ENCODE data around the gene KIF3B.
"Not testable (repeated sequence)": the region's sequence is repeated elsewhere in the genome, so short reads cannot be mapped to it uniquely, and the experiment has no call there.

Gene KIF3B

DNA sequence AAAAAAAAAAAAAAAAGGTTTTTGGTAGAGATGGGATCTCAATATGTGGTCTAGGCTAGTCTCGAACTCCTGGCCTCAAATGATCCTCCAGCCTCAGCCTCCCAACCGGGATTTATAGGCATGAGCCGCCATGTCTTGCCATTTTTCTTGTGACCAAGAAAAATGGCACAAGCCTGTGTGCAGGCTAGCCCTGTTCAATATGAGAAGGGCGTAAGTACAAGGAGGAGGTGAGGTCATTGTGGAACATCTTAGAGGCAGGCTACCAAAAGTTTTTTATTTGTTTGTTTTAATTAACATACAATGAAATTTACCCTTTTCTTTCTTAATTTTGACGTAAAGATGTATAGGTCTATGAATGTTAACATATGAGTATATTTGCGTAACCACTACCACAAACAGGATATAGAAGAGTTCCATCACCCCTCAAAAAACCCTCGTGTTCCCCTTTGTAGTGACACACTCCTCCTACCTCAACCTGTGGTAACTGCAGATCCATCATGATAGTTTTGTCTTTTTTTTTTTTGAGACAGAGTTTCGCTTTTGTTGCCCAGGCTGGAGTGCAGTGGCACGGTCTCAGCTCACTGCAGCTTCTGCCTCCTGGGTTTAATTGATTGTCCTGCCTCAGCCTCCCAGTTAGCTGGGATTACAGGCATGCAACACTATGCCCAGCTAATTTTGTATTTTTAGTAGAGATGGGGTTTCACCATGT lies 28.3 kb upstream of the KIF3B start:
- DNase-seq = peak; percentile 56

DNA sequence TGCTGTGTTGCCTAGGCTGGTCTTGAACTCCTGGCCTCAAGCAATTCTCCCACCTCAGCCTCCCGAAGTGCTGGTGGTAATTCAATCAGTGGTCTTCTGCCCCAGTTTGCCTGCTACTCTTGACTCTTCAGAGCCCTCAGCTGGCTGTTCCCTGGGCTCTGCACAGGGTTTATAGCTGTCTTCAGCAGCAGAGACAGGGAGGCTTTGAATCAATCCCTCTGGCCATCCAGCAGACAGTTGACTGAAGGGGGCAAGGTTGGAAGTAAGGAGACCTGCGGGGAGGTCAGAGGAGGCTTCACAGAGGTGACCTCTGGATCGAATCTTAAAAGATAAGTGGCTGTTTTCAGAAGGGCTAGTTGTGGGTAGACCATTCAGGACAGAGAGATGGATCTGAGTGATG lies 26.0 kb upstream of the KIF3B start:
- DNase-seq = no peak

DNA sequence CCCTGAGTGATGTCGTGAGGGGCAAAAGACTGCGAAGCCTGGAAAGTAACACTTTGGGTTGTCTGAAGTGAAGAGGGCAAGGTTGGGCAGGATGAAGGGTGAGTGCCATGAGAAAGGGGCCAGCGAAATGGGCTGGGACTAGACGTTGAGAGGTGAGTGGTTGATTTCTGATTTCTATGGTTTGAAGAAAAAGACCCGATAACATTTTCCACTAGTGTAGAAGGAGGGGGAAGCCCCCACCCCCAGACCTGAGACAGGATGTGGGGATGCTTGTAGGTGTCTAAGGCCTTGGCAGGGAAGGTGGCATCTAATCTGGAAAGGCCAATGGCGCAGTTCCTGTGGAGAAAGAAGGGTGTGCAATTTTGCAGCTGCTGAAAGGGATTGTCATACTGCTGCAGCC lies 25.3 kb upstream of the KIF3B start:
- peak; percentile 89 for DNase-seq

DNA sequence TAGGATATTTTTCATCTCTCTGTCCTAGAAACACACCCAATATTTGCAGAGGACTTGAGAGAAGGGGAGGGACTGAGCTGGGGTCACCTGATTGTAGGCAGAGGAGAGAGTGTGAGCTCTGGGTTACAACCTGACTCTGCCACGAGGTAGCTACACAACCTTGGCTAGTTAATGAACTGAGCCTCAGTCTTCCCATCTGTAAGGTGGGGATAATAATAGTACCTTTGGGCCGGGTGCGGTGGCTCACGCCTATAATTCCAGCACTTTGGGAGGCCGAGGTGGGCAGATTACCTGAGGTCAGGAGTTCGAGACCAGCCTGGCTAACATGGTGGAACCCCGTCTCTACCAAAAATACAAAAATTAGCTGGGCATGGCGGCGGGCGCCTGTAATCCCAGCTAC lies 16.5 kb upstream of the KIF3B start:
- DNase-seq = not testable (repeated sequence)

DNA sequence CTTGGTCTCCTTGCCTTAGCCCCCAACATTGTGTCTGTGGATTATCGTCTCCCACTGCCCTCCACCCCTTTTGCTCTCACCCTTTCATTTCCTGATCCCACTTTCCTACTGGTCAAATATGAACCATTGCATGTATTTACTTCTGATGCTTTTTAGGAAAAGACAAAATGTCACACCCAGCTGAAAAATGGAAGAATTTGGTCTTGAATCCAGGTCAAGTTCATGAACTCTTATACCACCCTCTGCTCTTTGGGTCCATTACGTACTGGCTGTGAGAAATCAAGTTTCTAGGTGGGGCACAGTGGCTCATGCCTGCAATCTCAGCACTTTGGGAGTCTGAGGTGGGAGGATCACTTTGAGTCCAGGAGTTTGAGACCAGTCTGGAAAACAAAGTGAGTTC lies 15.8 kb upstream of the KIF3B start:
- no peak for DNase-seq

DNA sequence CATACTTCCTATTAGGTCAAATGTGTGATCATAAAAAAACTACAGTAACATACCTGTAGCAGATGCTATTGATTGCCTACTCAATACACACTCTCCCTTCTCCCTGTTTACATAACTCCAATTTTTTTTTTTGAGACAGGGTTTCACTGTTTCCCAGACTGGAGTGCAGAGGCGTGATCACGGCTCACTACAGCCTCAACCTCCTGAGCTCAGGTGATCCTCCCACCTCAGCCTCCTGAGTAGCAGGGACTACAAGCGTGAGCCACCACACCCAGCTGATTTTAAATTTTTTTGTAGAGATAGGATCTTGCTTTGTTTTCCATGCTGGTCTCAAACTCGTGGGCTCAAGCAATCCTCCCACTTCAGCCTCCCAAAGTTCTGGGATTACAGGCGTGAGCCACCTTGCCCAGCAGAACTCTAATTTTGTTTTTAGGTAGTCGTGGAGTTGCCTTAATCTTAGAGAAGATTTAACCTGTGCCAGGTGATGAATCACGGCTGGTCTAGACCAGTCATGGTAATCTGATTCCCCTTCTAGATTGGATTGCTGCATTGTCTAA lies 14.0 kb upstream of the KIF3B start:
- no peak for DNase-seq

DNA sequence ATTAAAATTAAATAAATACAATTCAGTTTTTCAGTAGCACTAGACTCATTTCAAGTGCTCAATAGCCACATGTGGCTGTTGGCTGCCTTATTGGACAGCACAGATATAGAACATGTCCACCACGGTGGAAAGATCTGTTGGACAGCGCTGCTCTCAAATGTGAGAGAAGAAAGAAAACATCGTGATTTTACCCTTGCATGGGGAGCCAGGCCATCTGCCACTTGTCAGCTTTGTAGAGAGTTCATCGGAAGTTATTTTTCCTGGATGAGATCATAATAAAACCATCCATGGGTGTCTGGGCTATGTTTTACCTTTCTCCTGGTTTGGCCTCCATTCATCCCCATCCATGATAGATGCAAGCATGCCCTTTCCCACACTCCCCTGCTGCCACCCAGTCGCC lies 5.8 kb upstream of the KIF3B start:
- DNase-seq = no peak

DNA sequence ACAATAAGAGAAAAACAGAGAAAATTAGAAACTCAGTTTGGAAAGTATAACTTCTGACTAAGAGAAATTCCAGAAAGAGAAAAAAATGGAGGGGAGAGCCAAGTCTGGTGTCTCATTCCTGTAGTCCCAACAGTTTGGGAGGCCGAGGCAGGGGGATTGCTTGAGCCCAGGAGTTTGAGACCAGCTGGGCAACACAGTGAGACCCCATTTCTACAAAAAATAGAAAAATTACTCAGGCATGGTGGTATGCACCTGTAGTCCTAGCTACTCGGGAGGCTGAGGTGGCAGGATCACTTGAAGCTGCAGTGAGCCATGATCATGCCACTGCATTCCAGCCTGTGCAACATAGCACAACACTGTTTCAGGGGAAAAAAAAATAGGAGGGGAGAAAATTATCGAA lies 3.1 kb upstream of the KIF3B start:
- DNase-seq = no peak

DNA sequence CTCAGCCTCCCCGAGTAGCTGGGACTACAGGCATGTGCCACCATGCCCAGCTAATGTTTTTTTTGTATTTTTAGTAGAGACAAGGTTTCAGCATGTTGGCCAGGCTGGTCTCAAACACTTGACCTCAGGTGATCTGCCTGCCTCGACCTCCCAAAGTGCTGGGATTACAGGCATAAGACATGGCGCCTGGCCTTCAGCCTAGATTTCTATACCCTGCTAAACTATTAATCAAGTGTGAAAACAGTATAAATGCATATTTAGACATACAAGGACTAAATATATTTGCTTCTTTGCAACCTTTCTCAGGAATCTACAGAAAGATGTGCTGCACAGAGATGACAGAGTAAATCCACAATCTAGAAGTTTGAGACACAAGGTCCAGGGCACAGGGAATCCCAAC lies 2.3 kb upstream of the KIF3B start:
- DNase-seq = not testable (repeated sequence)

DNA sequence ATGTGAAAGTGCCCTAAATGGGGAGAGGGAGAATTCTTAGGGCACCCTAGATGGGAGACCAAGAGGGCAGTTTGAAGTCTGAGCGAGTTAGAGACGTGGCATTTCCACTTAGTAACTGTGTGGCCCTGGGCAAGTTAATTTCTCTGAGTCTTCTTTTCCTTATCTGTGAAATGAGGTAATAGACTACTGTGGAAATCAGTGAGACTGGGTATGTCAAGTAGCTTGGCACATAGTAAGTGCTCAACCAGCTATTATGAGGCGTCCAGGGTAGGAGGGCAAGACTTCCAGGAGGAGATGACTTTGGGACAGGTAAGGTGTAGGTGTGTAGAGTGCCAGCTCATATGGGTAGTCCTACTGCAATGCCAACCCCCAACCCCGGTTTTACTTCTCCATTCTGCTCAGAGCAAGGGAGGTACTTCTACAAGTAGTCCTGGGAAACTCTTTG lies 770 bp downstream of the KIF3B start:
- DNase-seq = peak; percentile 29

DNA sequence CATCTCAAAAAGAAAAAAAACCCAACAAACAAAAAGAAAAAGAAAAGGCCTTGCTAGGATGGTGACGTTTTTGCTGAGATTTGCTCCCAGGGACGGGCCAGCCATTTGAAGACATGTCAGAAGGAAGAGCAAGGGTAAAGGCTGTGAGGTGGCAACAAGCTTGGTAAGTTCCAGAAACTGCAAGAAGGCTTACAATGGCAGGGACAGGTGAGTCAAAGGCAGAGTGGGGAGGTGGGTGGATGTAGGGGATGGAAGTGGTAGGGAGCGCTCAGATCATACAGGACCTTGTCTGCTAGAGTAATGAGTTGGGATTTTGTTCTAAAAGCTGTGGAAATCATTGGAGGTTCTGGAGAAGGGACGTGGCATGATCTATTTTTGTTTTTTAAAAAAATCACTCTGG lies 4.3 kb downstream of the KIF3B start:
- DNase-seq = peak; percentile 17

DNA sequence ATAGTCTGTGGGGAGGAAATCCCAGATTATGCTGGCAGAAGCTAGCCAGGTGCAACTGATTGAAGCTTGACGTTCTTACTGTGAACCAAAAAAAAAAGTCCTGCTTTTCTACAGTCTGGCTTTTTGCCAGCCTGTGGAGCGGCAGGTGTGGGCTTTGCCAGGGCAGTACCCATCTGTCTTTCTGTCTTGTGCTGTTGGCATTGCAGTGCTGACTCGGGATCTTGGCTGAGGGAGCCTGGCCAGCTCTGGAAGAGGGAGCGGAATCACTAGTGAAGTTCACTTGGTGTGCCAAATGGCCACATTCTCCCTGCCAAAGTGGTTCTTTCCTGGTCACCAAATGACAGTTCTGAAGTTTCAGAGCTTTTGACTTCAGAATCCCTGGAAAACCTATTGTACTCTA lies 5.0 kb downstream of the KIF3B start:
- DNase-seq = no peak

DNA sequence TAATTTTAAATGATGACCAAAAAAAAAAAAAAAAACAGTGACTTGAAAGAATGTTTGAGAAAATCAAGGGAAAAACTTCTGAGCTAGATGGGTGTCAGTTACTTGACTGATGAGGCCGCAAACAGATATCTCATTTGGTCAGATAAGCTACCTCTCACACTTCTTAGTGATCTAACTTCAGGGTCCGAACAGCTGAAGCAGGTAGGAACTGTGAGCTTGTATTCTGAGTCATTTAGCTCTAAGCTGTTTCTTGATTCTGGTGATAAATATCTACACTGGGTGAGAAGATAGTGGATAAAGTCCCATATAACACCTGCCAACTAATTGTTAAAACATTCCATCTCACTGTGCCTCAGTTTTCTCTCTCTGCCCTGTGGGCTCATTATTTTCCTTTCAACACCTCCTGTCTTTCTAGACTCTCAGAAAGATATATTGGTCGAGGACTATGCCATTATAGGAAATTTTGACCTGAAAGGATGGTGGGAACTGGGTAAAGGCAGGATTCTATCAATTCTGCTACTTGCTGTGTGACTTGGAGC lies 7.7 kb downstream of the KIF3B start:
- no peak for DNase-seq

DNA sequence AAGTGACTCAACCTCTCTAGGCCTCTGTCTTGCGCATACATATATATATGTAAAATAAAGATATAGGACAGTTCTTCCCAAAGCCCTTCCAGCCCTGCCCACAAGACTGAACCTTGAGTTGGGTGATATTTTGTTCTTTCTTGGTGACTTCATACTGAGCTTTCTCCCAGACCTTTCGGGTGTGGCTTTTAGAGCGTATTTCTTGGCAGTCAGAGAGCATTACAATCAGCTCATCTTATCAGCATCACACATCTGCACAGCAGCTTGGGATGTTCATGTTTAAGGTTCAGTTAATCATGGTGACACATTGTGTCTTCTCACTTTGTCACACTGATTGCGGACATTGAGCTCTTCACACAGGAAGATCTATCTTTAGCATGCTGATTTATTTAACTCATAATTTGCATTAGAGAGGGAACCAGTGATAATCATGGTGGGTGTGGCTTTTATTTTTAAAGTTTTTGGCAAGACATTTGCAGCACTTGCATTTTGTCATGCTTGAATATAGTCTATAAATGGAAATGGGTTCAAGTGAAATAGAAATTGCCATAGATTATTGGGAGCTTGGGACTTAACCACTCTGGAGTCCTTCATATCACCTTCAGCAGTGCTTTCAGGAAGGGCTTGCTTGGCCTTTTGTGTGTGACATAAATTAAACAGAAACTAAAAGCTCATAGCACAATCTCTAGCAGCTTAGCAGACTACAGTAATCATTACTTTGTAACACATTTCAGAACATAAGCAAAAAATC lies 8.3 kb downstream of the KIF3B start:
- peak; percentile 67 for DNase-seq

DNA sequence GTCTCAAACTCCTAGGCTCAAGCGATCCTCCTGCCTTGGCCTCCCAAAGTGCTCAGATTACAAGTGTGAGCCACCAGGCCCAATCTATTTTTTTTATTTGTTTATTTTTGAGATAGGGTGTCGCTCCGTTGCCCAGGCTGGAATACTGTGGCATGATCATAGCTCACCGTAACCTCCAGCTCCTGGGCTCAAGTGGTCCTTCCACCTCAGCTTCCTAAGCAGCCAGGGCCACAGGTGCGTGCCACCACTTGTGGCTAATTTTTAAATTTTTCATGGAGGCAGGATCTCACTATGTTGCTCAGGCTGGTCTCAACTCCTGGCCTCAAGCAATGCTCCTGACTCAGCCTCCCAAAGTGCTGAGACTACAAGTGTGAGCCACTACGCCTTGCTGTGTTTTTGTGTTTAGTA lies 9.8 kb downstream of the KIF3B start:
- DNase-seq = no peak

DNA sequence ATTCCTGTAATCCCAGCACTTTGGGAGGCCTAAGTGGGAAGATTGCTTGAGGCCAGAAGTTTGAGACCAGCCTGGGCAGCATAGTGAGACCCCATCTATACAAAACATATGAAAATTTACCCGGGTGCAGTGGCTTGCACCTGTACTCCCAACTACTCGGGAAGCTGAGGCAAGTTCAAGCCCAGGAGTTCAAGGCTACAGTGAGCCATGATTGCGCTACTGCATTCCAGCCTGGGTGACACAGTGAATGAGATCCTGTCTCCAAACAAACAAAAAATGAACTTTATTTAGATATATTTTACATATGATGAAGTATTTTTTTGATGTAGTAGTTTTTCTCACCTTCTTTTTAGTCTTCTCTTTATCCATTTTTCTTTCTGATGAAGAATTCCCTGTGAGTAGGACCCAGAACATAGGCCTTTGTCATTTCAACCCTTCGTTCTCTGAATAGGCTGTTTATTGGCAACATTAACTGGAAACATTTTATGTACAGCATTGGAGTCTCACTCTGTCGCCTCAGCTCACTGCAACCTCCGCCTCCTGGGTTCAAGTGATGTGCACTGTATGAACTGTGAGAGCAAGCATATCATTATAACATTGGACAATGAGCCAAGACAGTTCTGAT lies 10.9 kb downstream of the KIF3B start:
- no peak for DNase-seq

DNA sequence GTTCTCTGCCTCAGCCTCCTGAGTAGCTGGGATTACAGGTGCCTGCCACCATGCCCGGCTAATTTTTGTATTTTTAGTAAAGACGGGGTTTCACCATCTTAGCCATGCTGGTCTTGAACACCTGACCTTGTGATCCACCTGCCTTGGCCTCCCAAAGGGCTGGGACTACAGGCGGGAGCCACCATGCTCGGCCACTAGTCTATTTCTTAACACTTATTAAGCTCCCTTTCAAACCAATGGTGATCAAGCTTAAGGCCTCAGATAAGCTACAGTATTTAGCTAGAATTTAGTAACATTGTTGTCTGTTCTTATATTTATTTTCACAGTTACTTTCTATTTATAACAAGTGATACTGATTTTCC lies 11.8 kb downstream of the KIF3B start:
- DNase-seq = not testable (repeated sequence)

DNA sequence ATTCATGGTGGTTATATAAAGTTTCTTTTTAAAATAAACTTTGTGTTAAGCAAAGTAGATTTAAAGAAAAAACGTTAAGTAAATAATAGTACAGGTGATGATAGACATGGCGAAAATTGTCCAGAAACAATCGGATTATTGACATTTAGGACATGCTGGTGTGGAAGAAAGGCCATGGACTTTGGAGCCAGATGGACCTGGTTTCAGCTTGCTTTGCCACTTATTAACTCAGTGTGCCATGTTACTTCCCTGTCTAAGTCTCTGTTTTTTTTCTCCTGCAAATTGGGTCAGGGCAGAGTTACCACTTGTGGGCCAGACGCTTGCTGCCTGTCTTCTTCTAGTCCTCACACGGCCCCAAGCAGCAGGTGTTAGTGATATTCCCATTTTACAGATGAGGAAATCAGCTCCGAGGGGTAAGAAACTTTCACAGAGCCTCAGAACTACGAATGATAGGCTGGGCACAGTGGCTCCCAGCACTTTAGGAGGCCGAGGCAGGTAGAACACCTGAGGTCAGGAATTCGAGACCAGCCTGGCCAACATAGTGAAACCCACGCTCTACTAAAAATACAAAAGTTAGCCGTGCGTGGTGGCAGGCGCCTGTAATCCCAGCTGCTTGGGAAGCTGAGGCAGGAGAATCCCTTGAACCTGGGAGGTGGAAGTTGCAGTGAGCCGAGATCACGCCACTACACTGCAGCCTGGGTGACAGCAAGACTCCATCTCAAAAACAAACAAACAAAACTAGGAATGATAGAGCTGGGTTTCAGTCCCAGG lies 12.4 kb downstream of the KIF3B start:
- no peak for DNase-seq

DNA sequence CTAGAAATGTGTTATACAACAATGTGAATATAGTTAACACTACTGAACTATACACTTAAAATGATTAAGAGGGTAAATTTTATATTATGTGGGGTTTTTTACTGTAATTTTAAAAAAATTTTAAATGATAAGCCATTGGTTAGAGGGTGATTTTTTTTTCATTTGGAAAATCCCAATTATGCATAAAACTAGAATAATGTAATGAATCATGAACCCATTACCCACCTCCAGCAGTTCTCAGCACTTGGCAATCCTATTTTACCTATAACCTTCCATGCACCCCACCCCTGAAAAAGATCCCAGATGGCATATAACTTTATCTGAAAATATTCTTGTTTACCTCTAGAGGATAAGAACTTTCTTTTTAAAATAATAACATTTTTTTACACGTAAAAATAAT lies 13.7 kb downstream of the KIF3B start:
- no peak for DNase-seq

DNA sequence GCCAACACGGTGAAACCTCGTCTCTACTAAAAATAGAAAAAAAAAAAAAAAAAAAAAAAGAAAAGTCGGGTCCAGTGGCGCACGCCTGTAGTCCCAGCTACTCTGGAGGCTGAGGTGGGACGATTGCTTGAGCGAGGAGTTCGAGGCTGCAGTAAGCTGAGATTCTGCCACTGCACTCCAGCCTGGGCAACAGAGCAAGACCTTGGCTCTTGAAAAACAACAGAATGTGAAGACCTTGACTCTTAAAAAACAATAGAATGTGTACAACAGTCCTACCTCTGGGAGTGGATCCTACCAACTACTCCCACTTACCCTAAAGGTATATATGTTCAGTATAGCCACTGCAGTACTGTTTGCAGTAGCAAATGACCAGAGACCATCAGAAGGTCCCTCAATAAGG lies 15.1 kb downstream of the KIF3B start:
- no peak for DNase-seq

DNA sequence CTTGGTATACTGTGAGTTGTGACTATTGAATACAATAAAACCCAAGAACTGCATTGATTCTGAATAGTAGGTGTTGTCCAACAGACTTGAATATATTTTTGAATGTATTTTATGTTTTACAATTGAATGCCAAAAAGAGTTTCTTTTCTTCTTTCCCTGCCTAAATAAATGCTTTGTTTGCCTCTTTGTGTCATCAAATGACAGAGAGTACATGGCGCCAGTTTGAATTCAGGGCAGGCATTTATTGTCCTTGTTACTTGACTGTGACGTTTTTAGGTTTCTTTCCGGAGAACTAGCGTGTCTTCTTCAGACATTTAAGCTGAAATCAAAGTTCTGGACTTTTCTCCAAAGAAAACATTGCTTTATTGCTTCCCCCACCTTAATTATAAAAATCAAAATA lies 16.6 kb downstream of the KIF3B start:
- DNase-seq = no peak

DNA sequence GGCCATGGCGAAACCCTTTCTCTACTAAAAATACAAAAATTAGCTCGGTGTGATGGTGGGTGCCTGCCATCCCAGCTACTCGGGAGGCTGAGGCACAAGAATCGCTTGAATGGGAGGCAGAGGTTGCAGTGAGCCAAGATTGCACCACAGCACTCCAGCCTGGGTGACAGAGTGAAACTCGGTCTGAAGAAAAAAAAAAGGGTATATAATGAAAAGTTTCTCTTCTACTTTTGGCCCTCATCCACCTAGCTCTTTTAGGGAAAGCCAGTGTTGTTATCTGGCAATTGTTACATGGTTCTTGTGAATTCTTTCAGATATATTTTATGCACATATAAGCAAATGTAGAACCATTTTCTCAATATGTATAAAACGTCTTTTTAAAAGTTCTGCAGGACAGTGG lies 19.0 kb downstream of the KIF3B start:
- no peak for DNase-seq

Data from stimulated activated CD4-positive, alpha-beta T cell treated with anti-CD3 and anti-CD28 coated beads, Interleukin-4, amount 100 ng/mL, for 24 hours (primary cell).